GM15510 (cell line): ENCODE data around the gene DOP1A.

ENCODE experiments used
- POLR2A ChIP-seq: IDR thresholded peaks from 3 replicates; pipeline ENCODE4 v1.6.1; 2011; ENCODE audit warnings: borderline replicate concordance; ENCODE audit not compliant: insufficient read length; ENCODE audit errors: extremely low read depth

Gene DOP1A

GRCh38 chr6:83153883-83154521, 86.5 kb downstream of the DOP1A start:
- no peak for TF ChIP-seq POLR2A

- TF ChIP-seq POLR2A: no peak
Observed at GRCh38 chr6:83155794-83156193, 88.3 kb downstream of the DOP1A start.

GRCh38 chr6:83160167-83160566, 92.7 kb downstream of the DOP1A start:
- TF ChIP-seq POLR2A: no peak

GRCh38 chr6:83167726-83168278, 100.3 kb downstream of the DOP1A start:
- no peak for TF ChIP-seq POLR2A

- TF ChIP-seq POLR2A: no peak
Observed at GRCh38 chr6:83168556-83168955, 101.1 kb downstream of the DOP1A start.

GRCh38 chr6:83169106-83169505, 101.6 kb downstream of the DOP1A start:
- no peak for TF ChIP-seq POLR2A

- no peak for TF ChIP-seq POLR2A
Observed at GRCh38 chr6:83169511-83169910, 102.0 kb downstream of the DOP1A start.

- TF ChIP-seq POLR2A: no peak
Observed at GRCh38 chr6:83176246-83176645, 108.8 kb downstream of the DOP1A start.

GRCh38 chr6:83180426-83180950, 113.0 kb downstream of the DOP1A start:
- TF ChIP-seq POLR2A: no peak

GRCh38 chr6:83182114-83182513, 114.6 kb downstream of the DOP1A start:
- TF ChIP-seq POLR2A: no peak

- no peak for TF ChIP-seq POLR2A
Observed at GRCh38 chr6:83183082-83183828, 115.8 kb downstream of the DOP1A start.

- no peak for TF ChIP-seq POLR2A
Observed at GRCh38 chr6:83185096-83185495, 117.6 kb downstream of the DOP1A start.

GRCh38 chr6:83188501-83188900, 121.0 kb downstream of the DOP1A start:
- TF ChIP-seq POLR2A: no peak

GRCh38 chr6:83190626-83191025, 123.2 kb downstream of the DOP1A start:
- no peak for TF ChIP-seq POLR2A

- no peak for TF ChIP-seq POLR2A
Observed at GRCh38 chr6:83192456-83192855, 125.0 kb downstream of the DOP1A start.

- peak; percentile 85 for TF ChIP-seq POLR2A
Observed at GRCh38 chr6:83192871-83193746, 125.6 kb downstream of the DOP1A start, which contains the start of the genes PGM3 and RWDD2A. TSS of gene PGM3 (minus strand) at chr6:83193265. CDS start at chr6:83191012, 2,253 bp downstream. TSS of gene RWDD2A (plus strand) at chr6:83193357. CDS start at chr6:83194452, 1,095 bp downstream.
